Uterus (tissue), 4 donors: Measurements from ENCODE around the gene SIRPD. TPM values are rescaled to one million over a fixed set of nuclear protein-coding genes. Genes with fewer than 3 reads are reported as not detected.
"Not testable (repeated sequence)": the region's sequence is repeated elsewhere in the genome, so short reads cannot be mapped to it uniquely, and the experiment has no call there.

ENCODE experiments used
- DNase-seq, 2 donors: peaks; one replicate each; pipeline ENCODE4 v3.0.0-alpha.2; 2019 to 2020
- H3K27ac ChIP-seq, 2 donors: fragments of 200-600 bp; sonication (generic); 1 replicate in 1 of 2; 2 replicates in 1 of 2; pipeline ENCODE4 v1.5.1; 2016 to 2018
- H3K27me3 ChIP-seq, 2 donors: fragments of 200-600 bp; sonication (generic); one replicate each; pipeline ENCODE4 v1.5.1; 2018 to 2019; ENCODE audit warnings: control low read depth in 1 of 2
- H3K36me3 ChIP-seq, 2 donors: fragments of 200-600 bp; sonication (generic); one replicate each; pipeline ENCODE4 v1.5.1; 2019; ENCODE audit warnings: control low read depth in 1 of 2
- H3K4me1 ChIP-seq, 2 donors: fragments of 200-600 bp; sonication (generic); one replicate each; pipeline ENCODE4 v1.5.1; 2018 to 2019; ENCODE audit warnings: control low read depth in 1 of 2
- H3K4me3 ChIP-seq, 2 donors: fragments of 200-600 bp; sonication (generic); 1 replicate in 1 of 2; 2 replicates in 1 of 2; pipeline ENCODE4 v1.5.1; 2018 to 2019; ENCODE audit warnings: mild to moderate bottlenecking in 1 of 2
- H3K9me3 ChIP-seq, 2 donors: fragments of 200-600 bp; sonication (generic); one replicate each; pipeline ENCODE4 v1.5.1; 2019; ENCODE audit warnings: control low read depth in 1 of 2
- CTCF ChIP-seq, 4 experiments: fragments of 200-600 bp in 2 of 4; fragments of 450-650 bp in 2 of 4; sonication (generic) in 2 of 4; IDR thresholded peaks; one replicate each; pipeline ENCODE4 v1.5.1; 2016 to 2019; ENCODE audit warnings: antibody characterized with exemption in 4 of 4, mild to moderate bottlenecking in 2 of 4, moderate library complexity in 1 of 4
- POLR2A ChIP-seq, 2 donors: fragments of 450-650 bp; IDR thresholded peaks; one replicate each; pipeline ENCODE4 v1.6.1; 2016; ENCODE audit warnings: antibody characterized with exemption in 2 of 2, mild to moderate bottlenecking in 1 of 2, moderate library complexity in 1 of 2
- intact Hi-C: fragments of 100-400 bp; cut with DNase I; formaldehyde crosslinking; loops from one replicate; pipeline ENCODE4 v1.15.1; 2023; ENCODE audit warnings: low total_unique reads
- total RNA-seq, 4 donors: library from RNA; depleted of rRNA in 3 of 4; stranded (reverse); fragments of >200 nt in 3 of 4; gene quantifications; one replicate each; pipeline versions ENCODE4 v1.1.0 to v1.2.4, GENCODE V29; 2014 to 2023
- donor health status: DM: yes; HTN: yes; CAD: no.

Gene SIRPD
- total RNA-seq, 4 donors from 2014 or later: not detected

- H3K9me3 ChIP-seq: no peaks in the 10 kb centered on the region
- H3K36me3 ChIP-seq: no peaks in the 10 kb centered on the region
- DNase-seq: no peak
- no peaks in the 10 kb centered on the region for H3K4me1 ChIP-seq
- H3K27me3 ChIP-seq: no peaks in the 10 kb centered on the region
- no peak overlapping the region for H3K27ac ChIP-seq
- intact Hi-C loops: no loop called here
- H3K4me3 ChIP-seq: no peak overlapping the region
- TF ChIP-seq POLR2A (IDR thresholded peaks at IDR 0.05) (no peak), CTCF (IDR thresholded peaks at IDR 0.05) (no peak)
Observed at GRCh38 chr20:1505871-1506270, 51.6 kb downstream of the SIRPD start.

- H3K27ac ChIP-seq: no peak overlapping the region
- H3K4me1 ChIP-seq: no peaks in the 10 kb centered on the region
- H3K36me3 ChIP-seq: no peaks in the 10 kb centered on the region
- no peaks in the 10 kb centered on the region for H3K9me3 ChIP-seq
- DNase-seq: no peak
- intact Hi-C loops: no loop called here
- H3K27me3 ChIP-seq: no peaks in the 10 kb centered on the region
- no peak overlapping the region for H3K4me3 ChIP-seq
- TF ChIP-seq CTCF (IDR thresholded peaks at IDR 0.05) (no peak), POLR2A (IDR thresholded peaks at IDR 0.05) (no peak)
Observed at GRCh38 chr20:1505361-1505760, 52.1 kb downstream of the SIRPD start.

- H3K27me3 ChIP-seq: no peaks in the 10 kb centered on the region
- H3K4me3 ChIP-seq: no peak overlapping the region
- no peaks in the 10 kb centered on the region for H3K4me1 ChIP-seq
- no peaks in the 10 kb centered on the region for H3K9me3 ChIP-seq
- DNase-seq: peak; percentile 16 to 30
- H3K36me3 ChIP-seq: no peaks in the 10 kb centered on the region
- H3K27ac ChIP-seq: no peak overlapping the region
- TF ChIP-seq CTCF (IDR thresholded peaks at IDR 0.05) (peak; percentile 28 to 75 (median 46)), POLR2A (IDR thresholded peaks at IDR 0.05) (no peak)
- intact Hi-C loops: no loop called here
Observed at GRCh38 chr20:1503564-1504227, 53.8 kb downstream of the SIRPD start.

GRCh38 chr20:1500496-1500895 lies 57.0 kb downstream of the SIRPD start:
- Histone ChIP-seq H3K36me3 (no peaks in the 10 kb centered on the region), H3K27ac (no peak overlapping the region), H3K4me3 (no peak overlapping the region), H3K27me3 (no peaks in the 10 kb centered on the region), H3K9me3 (no peaks in the 10 kb centered on the region), H3K4me1 (no peaks in the 10 kb centered on the region)
- intact Hi-C loops: no loop called here
- no peak for DNase-seq
- TF ChIP-seq POLR2A (IDR thresholded peaks at IDR 0.05) (no peak), CTCF (IDR thresholded peaks at IDR 0.05) (no peak)

GRCh38 chr20:1499528-1500420 lies 57.7 kb downstream of the SIRPD start:
- TF ChIP-seq CTCF (IDR thresholded peaks at IDR 0.05) (no peak), POLR2A (IDR thresholded peaks at IDR 0.05) (no peak)
- intact Hi-C loops: no loop called here
- Histone ChIP-seq H3K9me3 (no peaks in the 10 kb centered on the region), H3K4me1 (no peaks in the 10 kb centered on the region), H3K27me3 (no peaks in the 10 kb centered on the region), H3K4me3 (no peak overlapping the region), H3K36me3 (no peaks in the 10 kb centered on the region), H3K27ac (no peak overlapping the region)
- no peak for DNase-seq

GRCh38 chr20:1497371-1497770 lies 60.1 kb downstream of the SIRPD start:
- H3K9me3 ChIP-seq, DNase-seq, intact Hi-C loops, H3K27me3 ChIP-seq, H3K4me1 ChIP-seq, H3K4me3 ChIP-seq, H3K36me3 ChIP-seq, H3K27ac ChIP-seq: not testable (repeated sequence)
